HepG2 (cell line): Measurements from ENCODE around the gene PRKN. TPM values are rescaled to one million over a fixed set of nuclear protein-coding genes. Genes with fewer than 3 reads are reported as not detected.
A peak's percentile ranks its signal among the peaks of the same experiment; 100 is the strongest.

ENCODE experiments used
- ATAC-seq: fragments of 200-7000 bp; cut with Tn5 transposase; 3 replicates; pipeline ENCODE4 v1.9.1; 2020; ENCODE audit warnings: mild to moderate bottlenecking, moderate library complexity
- BruUV-seq: library from RNA; stranded (reverse); fragments of 400-500 nt; replicated peaks from 2 replicates; lab custom pipeline; 2021; lab: Mats Ljungman, UMichigan
- CTCF ChIA-PET: fragments of 300-600 bp; formaldehyde crosslinking; extraction: SDS; loops from one replicate; lab custom pipeline; 2021; ENCODE audit warnings: low total read pairs, inconsistent platforms, low intra/inter-chr PET ratio; lab: Yijun Ruan, JAX
- POLR2A ChIA-PET: fragments of 350-600 bp; sonication (Branson Sonifier 250); formaldehyde crosslinking; loops from one replicate; lab custom pipeline; 2020; ENCODE audit warnings: antibody characterized with exemption, inconsistent platforms; lab: Yijun Ruan, JAX
- DNase-seq: peaks from one replicate; pipeline ENCODE4 v3.0.0-alpha.2; 2015; ENCODE audit warnings: low spot score
- FAIRE-seq: peaks from 3 replicates; lab custom pipeline; 2011; peaks lifted over from hg19 to GRCh38; lab: Jason Lieb, UNC
- H2AFZ ChIP-seq: one replicate; pipeline ENCODE4 v1.6.1; 2011; ENCODE audit warnings: low read length, inconsistent platforms
- H3K27ac ChIP-seq: fragments of 300-600 bp; 3 replicates; pipeline ENCODE4 v1.8.0; 2011; ENCODE audit warnings: mixed run types, mild to moderate bottlenecking, mixed read lengths, low read length, inconsistent platforms; ENCODE audit not compliant: insufficient read depth; ENCODE audit errors: extremely low read length
- H3K27me3 ChIP-seq, 2 experiments: fragments of 200-600 bp in 1 of 2; 2 replicates in 1 of 2; 3 replicates in 1 of 2; pipeline versions ENCODE4 v1.6.0 to v1.8.0; 2011; ENCODE audit warnings: low read length in 2 of 2, mild to moderate bottlenecking in 2 of 2, moderate library complexity in 2 of 2, inconsistent platforms in 1 of 2; ENCODE audit not compliant: insufficient read depth in 2 of 2, control insufficient read depth in 1 of 2
- H3K36me3 ChIP-seq, 2 experiments: fragments of 200-600 bp in 1 of 2; replicated peaks in 1 of 2; 2 replicates in 1 of 2; 3 replicates in 1 of 2; pipeline versions ENCODE4 v1.5.1 to v1.8.0; 2011; ENCODE audit warnings: low read length in 2 of 2, inconsistent platforms in 1 of 2; ENCODE audit not compliant: insufficient read depth in 2 of 2, control insufficient read depth in 1 of 2
- H3K4me1 ChIP-seq: 2 replicates; pipeline ENCODE4 v1.5.1; 2012; ENCODE audit warnings: low read length, inconsistent platforms; ENCODE audit not compliant: insufficient read depth
- H3K4me2 ChIP-seq: 2 replicates; pipeline ENCODE4 v1.6.0; 2011; ENCODE audit warnings: low read depth, low read length, inconsistent platforms
- H3K4me3 ChIP-seq, 3 experiments: fragments of 200-600 bp in 1 of 3; sonication (generic), shearing (Covaris generic) in 1 of 3; replicated peaks in 1 of 3; 2 replicates each; pipeline ENCODE4 v1.5.1; 2011 to 2016; ENCODE audit warnings: low read length in 3 of 3, inconsistent platforms in 2 of 3, low read depth in 2 of 3, mild to moderate bottlenecking in 2 of 3, control low read depth in 1 of 3, mixed read lengths in 1 of 3; ENCODE audit not compliant: insufficient read depth in 1 of 3
- H3K79me2 ChIP-seq: one replicate; pipeline ENCODE4 v1.6.1; 2011; ENCODE audit warnings: low read length, inconsistent platforms; ENCODE audit not compliant: insufficient read depth
- H3K9ac ChIP-seq: 2 replicates; pipeline ENCODE4 v1.6.0; 2011; ENCODE audit warnings: mild to moderate bottlenecking, low read depth, low read length, inconsistent platforms; ENCODE audit not compliant: insufficient read depth
- H3K9me3 ChIP-seq: 2 replicates; pipeline ENCODE4 v1.5.1; 2012; ENCODE audit warnings: mild to moderate bottlenecking, low read length
- H4K20me1 ChIP-seq: 2 replicates; pipeline ENCODE4 v1.6.0; 2011; ENCODE audit warnings: inconsistent platforms, mild to moderate bottlenecking, low read length, moderate library complexity; ENCODE audit not compliant: insufficient read depth
- HNF4A ChIP-seq: sonication (generic); formaldehyde crosslinking; IDR thresholded peaks from 2 replicates; pipeline ENCODE4 v1.4.0; 2020; ENCODE audit warnings: missing genetic modification reagents
- NFKB2 ChIP-seq: sonication (generic); formaldehyde crosslinking; IDR thresholded peaks from 2 replicates; pipeline ENCODE4 v1.4.0; 2020; ENCODE audit warnings: missing genetic modification reagents, borderline replicate concordance
- ZNF547 ChIP-seq: sonication (generic); formaldehyde crosslinking; IDR thresholded peaks from 2 replicates; pipeline ENCODE4 v1.5.1; 2020; ENCODE audit warnings: mild to moderate bottlenecking, missing genetic modification reagents
- WGBS: methylation state at CpG from one replicate; pipeline ENCODE4 v1.1.6; 2017; ENCODE audit warnings: low lambda C conversion rate; 5-methylcytosine and 5-hydroxymethylcytosine counted together
- in situ Hi-C: cut with HindIII; loops from 2 replicates; pipeline ENCODE4 v1.10.0; 2017; ENCODE audit warnings: low pct_unique_long_range_greater_than_20kb; ENCODE audit not compliant: extremely low pct_ligation_motif_present
- intact Hi-C: fragments of 100-400 bp; cut with micrococcal nuclease; formaldehyde crosslinking; loops from one replicate; pipeline ENCODE4 v1.10.0; 2022; ENCODE audit not compliant: unreplicated experiment
- polyA plus RNA-seq, 8 experiments: library from polyadenylated mRNA; depleted of rRNA in 3 of 8; stranded (reverse) in 7 of 8; unstranded in 1 of 8; fragments of >200 nt; fragmentation: Illumina TruSeq in 4 of 8; extraction: Trizol in 4 of 8; gene quantifications; 2 replicates each; pipeline versions ENCODE4 v1.2.1 to v1.2.3, GENCODE V29; 2011 to 2016; ENCODE audit warnings: low read depth in 4 of 8, missing spikeins in 1 of 8, mixed read lengths in 1 of 8; ENCODE audit not compliant: insufficient read depth in 1 of 8
- total RNA-seq, 5 experiments: library from RNA; depleted of rRNA; stranded (reverse); fragments of >200 nt; fragmentation: Illumina TruSeq; extraction: Trizol; gene quantifications; 2 replicates each; pipeline ENCODE4 v1.2.3, GENCODE V29; 2016; ENCODE audit warnings: low read depth in 1 of 5

PRKN gene
- total and polyA plus RNA-seq, 2 of the 13 experiments (the other 11 are each of a cell fraction or from before 2014, with no cell fraction given): 0.31 to 0.44 TPM

DNA sequence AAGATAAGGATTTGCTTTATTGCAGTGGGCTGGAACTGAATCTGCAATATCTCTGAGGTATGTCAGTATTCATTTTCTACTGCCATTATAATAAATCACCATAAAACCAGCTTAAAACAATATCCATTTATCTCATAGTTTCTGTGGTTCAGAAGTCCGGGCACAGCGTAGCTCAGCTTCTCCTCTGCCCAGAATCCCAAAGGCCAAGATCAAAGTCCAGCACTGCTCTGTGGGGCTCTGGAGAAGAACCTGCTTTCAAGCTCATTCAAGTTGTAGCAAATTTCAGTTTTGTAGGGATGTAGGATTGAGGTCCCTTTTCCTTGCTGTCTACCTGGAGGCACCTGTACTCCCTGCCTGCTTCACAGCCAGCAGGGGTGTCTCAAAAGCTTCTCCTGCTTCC, 1113.9 kb downstream of the PRKN start:
- POLR2A ChIA-PET: no interaction called here

GRCh38 chr6:161608771-161609170, 1118.8 kb downstream of the PRKN start:
- 3% methylated on average over 3 of the region's 3 CpGs for WGBS
- TF ChIP-seq NFKB2 (CRISPR knock-in tag): no peak
- in situ Hi-C loops: no loop called here
- BruUV-seq: no TSS peak
- no peaks in the 10 kb centered on the region for H3K79me2 ChIP-seq
- no peak overlapping the region for H3K4me3 ChIP-seq
- no peaks in the 10 kb centered on the region for H4K20me1 ChIP-seq
- intact Hi-C loops: no loop called here
- no peaks in the 10 kb centered on the region for H3K36me3 ChIP-seq
- no peak overlapping the region for H2AFZ ChIP-seq
- no peaks in the 10 kb centered on the region for H3K4me1 ChIP-seq
- ATAC-seq (no peak), FAIRE-seq (no peak), DNase-seq (no peak)
- H3K27me3 ChIP-seq: no peaks in the 10 kb centered on the region
- ChIA-PET POLR2A (no interaction called here), CTCF (no interaction called here)
- no peak overlapping the region for H3K9ac ChIP-seq
- no peaks in the 10 kb centered on the region for H3K9me3 ChIP-seq
- H3K27ac ChIP-seq: no peak overlapping the region
- no peak overlapping the region for H3K4me2 ChIP-seq

More for the DNA sequence above, 1113.9 kb downstream of the PRKN start:
- in situ Hi-C loops: no loop called here
- no peaks in the 10 kb centered on the region for H3K79me2 ChIP-seq
- H3K4me3 ChIP-seq: no peak overlapping the region
- TF ChIP-seq HNF4A (CRISPR knock-in tag) (0 out of 2 replicates have a peak, but pooled peaks have one; percentile 14), ZNF547 (CRISPR knock-in tag) (no peak)
- no peak overlapping the region for H3K4me2 ChIP-seq
- ATAC-seq (no peak), DNase-seq (no peak), FAIRE-seq (no peak)
- H4K20me1 ChIP-seq: no peaks in the 10 kb centered on the region
- BruUV-seq: no TSS peak
- 0% methylated on average over 2 of the region's 2 CpGs for WGBS
- H3K4me1 ChIP-seq: no peaks in the 10 kb centered on the region
- intact Hi-C loops: no loop called here
- H3K9ac ChIP-seq: no peak overlapping the region
- no peak overlapping the region for H2AFZ ChIP-seq
- no peak overlapping the region for H3K27ac ChIP-seq
- no peaks in the 10 kb centered on the region for H3K36me3 ChIP-seq
- H3K27me3 ChIP-seq: no peaks in the 10 kb centered on the region
- CTCF ChIA-PET: no interaction called here
- no peaks in the 10 kb centered on the region for H3K9me3 ChIP-seq
